Activated CD8-positive, alpha-beta memory T cell treated with anti-CD3 and anti-CD28 coated beads for 4 hours (primary cell): ENCODE data around the gene POLD2.

Source experiments
- DNase-seq, 2 donors: peaks; one replicate each; pipeline ENCODE4 v3.0.0-alpha.2; 2020; ENCODE audit warnings: low read depth in 2 of 2

The POLD2 gene

GRCh38 chr7:44065431-44066110 is 57.8 kb downstream of the POLD2 start, which contains the start of gene PGAM2:
Gene PGAM2, minus strand, starts transcription at chr7:44065567. Its CDS starts 38 bp downstream, at chr7:44065529.
- DNase-seq, result no peak

DNA sequence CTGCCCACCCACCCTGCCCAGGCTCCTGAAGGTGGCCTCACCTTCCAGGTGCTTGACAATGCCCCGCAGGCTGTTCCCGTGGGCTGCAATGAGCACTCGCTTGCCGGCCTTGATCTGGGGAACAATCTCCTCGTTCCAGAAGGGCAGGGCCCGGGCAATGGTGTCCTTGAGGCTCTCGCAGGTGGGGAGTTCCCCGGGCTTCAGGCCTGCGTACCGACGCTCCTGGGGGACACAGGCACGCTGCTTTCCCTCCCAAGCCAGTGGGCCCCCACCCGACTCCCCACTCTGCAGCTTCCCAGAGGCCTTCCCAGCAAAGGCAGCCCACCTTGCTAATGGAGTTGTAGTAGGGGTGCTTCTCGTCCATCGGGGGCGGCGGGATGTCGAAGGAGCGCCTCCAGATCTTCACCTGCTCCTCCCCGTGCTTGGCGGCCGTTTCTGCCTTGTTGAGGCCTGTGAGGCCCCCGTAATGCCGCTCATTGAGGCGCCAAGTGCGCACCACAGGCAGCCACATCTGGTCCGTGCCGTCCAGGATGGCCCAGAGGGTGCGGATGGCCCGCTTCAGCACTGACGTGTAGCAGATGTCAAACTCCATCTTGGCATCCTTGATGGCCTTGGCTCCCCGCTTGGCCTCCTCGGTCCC is 58.4 kb downstream of the POLD2 start:
- DNase-seq, result no peak
